ENCODE measurements around the gene THSD4. TPM values are rescaled to one million over a fixed set of nuclear protein-coding genes. Genes with fewer than 3 reads are reported as not detected.
"Not testable (repeated sequence)": the region's sequence is repeated elsewhere in the genome, so short reads cannot be mapped to it uniquely, and the experiment has no call there.

THSD4 gene
- total RNA-seq, 1 donor from 2014 or later, result 5.1 TPM

GRCh38 chr15:71345186-71345585, 229.9 kb downstream of the THSD4 start:
- no peak for DNase-seq (ENCODE audit: low spot score)

DNA sequence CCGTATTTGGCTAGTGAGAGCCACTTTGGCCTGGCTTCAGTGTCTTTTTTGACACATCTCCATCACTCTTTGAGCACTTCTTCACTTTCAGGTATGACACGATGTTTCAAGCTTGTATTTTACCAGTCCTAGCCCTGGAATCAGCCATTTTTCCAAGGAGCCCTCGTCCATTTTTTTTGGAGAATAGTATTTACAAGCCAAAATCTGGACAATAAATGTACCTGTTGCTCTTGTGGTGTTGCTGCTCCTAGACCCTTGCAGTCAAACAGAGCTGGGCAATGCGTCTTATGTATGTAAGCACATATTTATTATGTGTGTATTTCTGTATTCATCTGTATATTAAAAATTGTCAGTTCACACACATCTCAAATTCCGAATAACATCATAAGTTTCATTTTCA, 231.2 kb downstream of the THSD4 start:
- no peak for DNase-seq (ENCODE audit: low spot score)

- DNase-seq (ENCODE audit: low spot score), result no peak
Measured at GRCh38 chr15:71348597-71348996, 233.3 kb downstream of the THSD4 start.

GRCh38 chr15:71349336-71349735, 234.1 kb downstream of the THSD4 start:
- DNase-seq (ENCODE audit: low spot score), result no peak

DNA sequence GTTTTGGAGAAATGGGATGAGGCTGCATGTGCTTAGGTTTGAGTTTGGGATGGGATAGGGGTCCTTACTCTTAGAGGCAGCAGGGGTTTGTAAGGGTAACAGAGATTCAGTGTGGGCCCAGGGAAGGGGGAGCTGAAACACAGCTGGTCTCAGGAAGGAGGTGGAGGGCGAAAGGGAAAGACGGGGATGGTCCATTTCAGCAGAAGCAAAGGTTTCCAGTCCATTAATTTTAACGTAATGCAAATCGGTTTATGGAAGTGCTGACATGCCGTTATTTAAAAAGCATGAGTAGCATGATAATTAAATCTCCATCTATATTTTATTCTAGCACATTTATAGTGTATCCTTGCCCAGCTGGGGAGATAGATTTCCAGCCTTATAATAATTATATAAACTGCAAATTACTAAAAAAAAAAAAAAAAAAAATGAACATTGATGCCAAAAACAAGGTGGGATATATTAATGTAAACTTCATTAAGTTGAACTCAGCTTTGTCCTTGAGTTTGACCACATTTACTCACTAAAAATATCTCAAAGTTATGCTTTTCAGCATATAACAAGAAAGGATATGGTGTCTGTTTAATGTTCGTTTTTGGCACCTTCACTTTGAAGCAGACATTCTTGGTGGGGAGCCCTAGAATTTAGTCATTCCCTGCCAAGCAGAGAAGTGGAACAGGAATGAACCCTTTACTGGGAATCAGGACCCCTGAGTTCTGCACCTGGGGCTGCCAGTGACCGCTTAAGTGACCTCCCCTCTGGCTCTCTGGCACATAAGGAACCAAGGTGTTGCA, 234.7 kb downstream of the THSD4 start:
- no peak for DNase-seq (ENCODE audit: low spot score)

DNA sequence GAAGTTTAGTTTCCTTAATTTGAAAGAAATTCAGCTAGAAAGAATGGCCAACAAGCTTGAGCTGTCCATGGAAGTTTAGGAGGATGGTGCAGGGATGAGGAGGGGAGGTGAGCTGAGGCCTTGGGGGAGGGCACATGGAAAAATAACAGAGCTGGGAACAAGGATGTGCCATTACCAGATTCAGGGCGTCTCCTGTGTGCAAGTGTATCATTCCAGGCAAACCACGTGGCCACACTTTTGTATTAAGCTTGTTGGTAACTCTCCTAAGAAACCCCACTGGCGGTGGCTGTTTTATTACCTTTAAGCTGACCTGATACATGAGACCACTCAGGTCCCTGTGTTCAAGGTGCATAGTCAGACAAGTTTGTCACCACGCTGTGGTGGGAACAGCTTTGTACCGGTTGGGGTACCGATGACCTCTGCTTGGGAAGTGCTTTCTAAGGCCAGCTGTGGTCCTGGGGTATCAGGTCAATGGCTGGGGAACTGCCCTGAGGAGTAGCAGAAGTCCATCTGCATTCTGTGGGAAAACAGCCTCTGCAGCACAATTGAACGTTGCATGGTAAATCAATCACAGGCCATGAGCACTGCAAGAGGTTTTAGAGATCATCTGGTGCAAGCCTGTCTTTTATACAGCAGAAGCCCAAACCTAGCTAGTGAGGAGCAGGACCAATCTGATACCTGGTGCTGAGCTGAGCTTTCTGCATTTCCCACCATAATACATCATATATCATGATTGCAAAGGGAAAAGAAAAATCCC, 235.5 kb downstream of the THSD4 start:
- DNase-seq (ENCODE audit: low spot score), result no peak

- DNase-seq (ENCODE audit: low spot score), result no peak
Measured at GRCh38 chr15:71352125-71352524, 236.9 kb downstream of the THSD4 start.

DNA sequence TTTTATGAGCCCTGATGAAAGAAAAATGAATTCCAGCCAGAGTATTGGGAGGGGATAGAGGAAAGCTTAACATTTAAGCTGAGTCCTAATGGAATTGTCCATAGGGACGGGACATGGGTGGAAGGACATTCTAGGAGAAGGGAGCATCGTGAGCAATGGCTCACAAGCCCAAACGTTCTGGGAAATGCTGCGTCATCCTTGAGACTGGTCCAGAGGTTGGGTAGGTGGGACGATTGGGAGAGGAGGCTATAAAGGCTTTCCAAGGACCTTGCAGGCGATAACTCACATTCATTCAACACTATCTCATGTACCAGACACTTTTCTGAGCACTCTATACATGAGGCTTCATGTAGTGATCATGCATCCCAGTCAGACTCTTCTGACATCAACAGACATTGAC, 237.5 kb downstream of the THSD4 start:
- no peak for DNase-seq (ENCODE audit: low spot score)

GRCh38 chr15:71353171-71353570, 237.9 kb downstream of the THSD4 start:
- DNase-seq (ENCODE audit: low spot score), result no peak

GRCh38 chr15:71355268-71355667, 240.0 kb downstream of the THSD4 start:
- no peak for DNase-seq (ENCODE audit: low spot score)

DNA sequence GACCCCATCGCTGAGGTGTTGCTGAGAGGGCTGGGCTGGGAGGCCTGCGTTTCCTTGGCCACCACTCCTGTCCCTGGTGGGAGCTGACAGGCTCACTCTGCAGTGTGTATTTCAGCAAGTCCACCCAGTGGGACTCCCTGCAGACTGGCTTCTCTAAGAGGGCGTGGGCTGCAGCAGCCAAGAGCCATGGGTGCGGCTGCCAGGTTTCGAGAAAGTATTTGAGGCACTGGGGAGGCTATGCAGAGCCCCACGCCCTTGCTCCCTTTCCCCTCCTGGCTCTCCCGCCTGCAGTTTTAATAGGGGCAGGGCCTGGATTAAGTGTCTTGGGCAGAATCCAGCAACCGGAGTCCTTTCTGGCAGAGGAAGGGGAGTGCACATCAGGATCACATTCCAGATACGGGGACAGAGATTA, 242.1 kb downstream of the THSD4 start:
- DNase-seq (ENCODE audit: low spot score), result no peak

GRCh38 chr15:71357967-71358366, 242.7 kb downstream of the THSD4 start:
- no peak for DNase-seq (ENCODE audit: low spot score)

DNA sequence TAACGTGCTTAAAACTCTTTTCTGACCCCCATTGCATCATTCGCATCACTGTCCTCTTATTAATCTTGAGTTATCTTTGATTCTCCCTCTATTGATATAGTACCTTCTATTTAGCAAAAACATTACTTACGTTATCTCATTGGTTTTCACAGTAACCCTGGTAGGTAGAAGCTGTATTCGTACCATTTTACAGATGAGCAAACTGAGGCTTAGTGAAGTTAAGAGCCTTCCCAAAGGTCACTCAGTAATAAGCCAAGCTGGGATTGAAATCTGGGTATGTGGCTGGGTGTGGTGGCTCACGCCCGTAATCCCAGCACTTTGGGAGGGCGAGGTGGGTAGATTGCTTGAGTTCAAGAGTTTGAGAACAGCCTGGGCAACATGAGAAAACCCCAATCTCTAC, 244.0 kb downstream of the THSD4 start:
- DNase-seq (ENCODE audit: low spot score), result no peak

DNA sequence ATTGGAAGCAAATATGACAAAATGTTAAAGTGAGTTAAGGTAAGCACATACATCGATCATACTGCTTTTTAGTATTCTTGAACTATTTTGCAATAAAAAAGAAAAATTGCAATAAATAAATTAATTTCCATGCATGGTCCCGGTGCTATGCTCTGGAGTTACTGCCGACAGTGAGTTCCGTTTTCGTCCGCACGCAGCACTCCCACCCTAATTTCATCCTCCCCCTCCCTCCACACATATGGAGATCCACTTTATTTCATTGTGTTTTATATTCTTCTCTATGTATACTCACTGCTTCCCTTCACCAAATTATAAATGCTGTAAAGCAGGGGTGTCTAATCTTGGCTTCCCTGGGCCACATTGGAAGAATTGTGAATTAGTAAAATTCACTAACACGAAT, 247.3 kb downstream of the THSD4 start:
- DNase-seq (ENCODE audit: low spot score), result no peak

DNA sequence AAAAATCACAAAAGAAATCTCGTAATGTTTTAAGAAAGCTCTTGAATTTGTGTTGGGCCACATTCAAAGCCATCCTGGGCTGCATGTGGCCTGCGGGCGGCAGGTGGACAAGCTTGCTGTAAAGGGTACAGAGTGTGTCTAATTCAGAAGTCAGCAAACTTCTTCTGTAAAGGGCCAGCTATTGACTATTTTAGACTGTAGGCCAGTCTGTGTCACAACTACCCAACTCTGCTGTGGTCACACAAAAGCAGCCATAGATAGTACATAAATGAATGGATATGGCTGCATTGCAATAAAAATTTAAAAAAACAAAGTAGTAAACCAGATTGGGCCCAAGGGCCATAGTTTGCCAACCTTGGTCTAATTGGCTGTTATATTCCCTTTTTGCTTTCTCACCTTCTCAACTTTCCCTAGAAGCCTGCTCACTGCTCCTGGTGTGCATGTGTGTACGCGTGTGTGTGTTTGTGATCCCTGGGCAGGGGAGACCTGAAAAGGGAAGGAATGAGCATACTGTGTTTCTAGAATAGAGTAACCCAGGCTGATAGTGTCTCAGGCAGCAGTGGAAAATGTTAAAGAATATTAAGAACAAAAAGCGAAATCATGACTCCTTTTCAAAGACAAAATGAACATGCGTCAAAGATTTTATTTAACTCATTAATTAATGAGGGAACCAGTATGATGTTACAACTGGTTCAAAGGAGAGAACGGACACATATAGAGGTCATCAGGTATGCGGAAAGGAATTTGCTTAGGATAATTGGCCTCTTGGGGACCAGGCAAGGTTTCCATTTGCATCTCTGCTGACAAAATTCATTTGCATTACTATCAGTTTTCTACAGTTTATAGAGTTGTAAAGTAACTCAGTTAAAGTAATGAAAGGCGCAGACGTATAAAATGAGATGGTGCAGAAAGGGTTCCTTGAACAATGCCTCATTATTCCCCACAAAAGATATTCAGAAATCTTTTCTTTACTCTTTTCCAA, 248.0 kb downstream of the THSD4 start:
- no peak for DNase-seq (ENCODE audit: low spot score)

GRCh38 chr15:71364117-71364584, 248.9 kb downstream of the THSD4 start:
- DNase-seq (ENCODE audit: low spot score), result no peak

DNA sequence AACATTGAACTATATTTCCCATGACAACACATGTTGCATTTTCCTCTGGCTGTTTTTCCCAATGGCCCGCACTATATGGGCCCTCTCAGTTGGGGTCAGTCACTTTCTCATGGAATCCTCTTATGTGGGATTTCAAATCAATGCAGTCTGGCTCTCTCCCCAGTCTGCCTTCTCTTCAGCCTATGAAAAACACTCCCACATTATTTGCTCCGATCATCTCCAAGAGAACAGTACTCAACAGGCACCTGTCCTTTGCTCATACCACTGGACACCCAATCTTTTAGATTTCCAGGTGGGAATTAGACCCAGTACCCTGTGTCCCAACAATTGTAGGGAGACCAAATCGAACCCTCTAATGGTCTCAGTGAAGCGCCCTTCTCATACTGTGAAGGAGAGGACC, 251.3 kb downstream of the THSD4 start:
- no peak for DNase-seq (ENCODE audit: low spot score)

GRCh38 chr15:71366926-71367325, 251.7 kb downstream of the THSD4 start:
- no peak for DNase-seq (ENCODE audit: low spot score)

DNA sequence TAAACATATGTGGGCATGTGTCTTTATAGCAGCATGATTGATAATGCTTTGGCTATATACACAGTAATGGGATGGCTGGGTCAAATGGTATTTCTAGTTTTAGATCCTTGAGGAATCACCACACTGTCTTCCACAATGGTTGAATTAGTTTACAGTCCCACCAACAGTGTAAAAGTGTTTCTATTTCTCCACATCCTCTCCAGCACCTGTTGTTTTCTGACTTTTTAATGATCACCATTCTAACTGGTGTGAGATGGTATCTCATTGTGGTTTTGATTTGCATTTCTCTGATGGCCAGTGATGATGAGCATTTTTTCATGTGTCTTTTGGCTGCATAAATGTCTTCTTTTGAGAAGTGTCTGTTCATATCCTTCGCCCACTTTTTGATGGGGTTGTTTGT, 252.5 kb downstream of the THSD4 start:
- DNase-seq (ENCODE audit: low spot score), result not testable (repeated sequence)

DNA sequence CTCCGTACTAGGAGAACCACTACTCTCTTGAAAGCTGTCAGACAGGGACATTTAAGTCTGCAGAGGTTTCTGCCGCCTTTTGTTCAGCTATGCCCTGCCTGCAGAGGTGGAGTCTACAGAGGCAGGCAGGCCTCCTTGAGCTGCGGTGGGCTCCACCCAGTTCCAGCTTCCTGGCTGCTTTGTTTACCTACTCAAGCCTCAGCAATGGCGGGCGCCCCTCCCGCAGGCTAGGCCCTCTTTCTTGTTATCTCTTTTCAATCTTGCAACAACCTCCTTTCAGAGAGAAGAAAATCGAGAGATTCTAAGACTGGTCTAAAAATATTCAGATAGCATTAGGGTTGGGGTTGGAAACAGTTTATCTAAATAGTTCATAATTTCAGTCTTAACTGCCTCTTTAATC, 257.5 kb downstream of the THSD4 start:
- not testable (repeated sequence) for DNase-seq (ENCODE audit: low spot score)

GRCh38 chr15:71373917-71374316, 258.6 kb downstream of the THSD4 start:
- no peak for DNase-seq (ENCODE audit: low spot score)

Measured in mesenteric fat pad (tissue), 1 donor.